ENCODE data around the gene SRP14. TPM values are rescaled to one million over a fixed set of nuclear protein-coding genes. Genes with fewer than 3 reads are reported as not detected.
"Not testable (repeated sequence)": the region's sequence is repeated elsewhere in the genome, so short reads cannot be mapped to it uniquely, and the experiment has no call there.

SRP14 gene
- polyA plus RNA-seq, 3 donors = 612 to 656 (median 613) TPM

- no peak for DNase-seq (ENCODE audit: low read depth in 3 of 3, low spot score in 2 of 3)
These were observed 6.7 kb downstream of the SRP14 start for GRCh38 chr15:40032125-40032839.

DNA sequence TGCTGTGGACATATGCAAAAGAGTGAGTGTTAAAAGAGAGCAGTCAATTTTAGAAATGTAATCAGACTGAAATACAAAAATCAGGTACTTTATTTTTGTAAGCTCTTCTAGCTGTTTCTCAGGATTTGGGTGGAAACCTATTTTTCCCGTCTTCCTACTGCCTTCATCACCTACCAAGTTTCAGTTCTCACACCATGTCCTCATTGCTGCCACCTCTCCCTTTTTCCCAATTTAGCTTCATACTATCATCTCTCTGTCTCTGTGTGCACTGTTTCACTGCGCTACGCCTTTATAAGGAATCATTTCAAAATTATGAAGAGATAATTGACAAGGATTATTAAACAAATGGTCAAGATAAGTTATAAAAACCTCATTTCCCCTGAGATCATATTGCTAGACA, 7.7 kb downstream of the SRP14 start:
- no peak for DNase-seq (ENCODE audit: low read depth in 3 of 3, low spot score in 2 of 3)

DNA sequence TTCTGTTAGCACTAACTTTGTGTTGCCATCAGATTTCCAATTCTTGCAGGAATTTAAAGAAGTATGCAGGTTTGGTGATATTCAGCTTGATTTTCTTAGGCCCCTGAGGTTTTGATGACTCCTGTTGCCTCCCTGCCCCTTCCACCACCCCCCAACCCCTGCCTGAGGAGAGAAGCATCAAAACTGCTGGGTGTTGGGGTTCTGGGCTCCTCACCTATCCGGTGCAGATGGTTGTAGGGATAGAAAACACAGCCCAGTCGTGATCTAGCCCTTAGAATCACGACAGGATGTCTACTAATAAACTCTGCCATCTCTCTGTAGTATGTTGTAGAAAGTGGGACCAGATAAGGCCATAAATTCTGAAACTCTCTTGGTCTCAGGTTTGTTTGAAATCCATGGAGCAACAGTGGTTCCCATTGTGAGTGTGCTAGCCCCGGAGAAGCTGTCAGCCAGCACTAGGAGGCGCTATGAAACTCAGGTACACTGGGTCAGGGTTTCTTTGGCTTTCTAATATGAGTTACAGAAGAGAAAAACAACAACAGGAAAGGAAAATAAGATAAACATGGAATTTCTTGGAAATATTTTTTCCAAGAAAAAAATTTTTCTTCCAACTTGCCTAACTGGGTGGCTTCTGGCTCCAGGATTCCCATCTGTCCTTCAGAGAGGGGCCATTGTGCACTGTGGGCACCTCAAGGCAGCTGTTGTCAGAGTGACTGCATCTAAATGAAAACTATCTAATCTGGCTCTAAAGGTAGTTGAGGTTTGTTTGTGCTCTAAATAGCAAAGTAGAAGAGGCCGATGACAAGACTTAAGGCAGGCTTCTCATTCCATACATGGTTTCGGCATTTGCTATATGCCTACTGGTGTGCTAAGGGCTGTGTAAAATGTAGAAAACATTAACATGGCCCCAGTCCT, 8.7 kb downstream of the SRP14 start:
- no peak for DNase-seq (ENCODE audit: low read depth in 3 of 3, low spot score in 2 of 3)

- DNase-seq (ENCODE audit: low read depth in 3 of 3, low spot score in 2 of 3) = no peak
These were observed 10.1 kb downstream of the SRP14 start for GRCh38 chr15:40028853-40029252.

GRCh38 chr15:40028193-40028592, 10.8 kb downstream of the SRP14 start:
- DNase-seq (ENCODE audit: low read depth in 3 of 3, low spot score in 2 of 3) = no peak

DNA sequence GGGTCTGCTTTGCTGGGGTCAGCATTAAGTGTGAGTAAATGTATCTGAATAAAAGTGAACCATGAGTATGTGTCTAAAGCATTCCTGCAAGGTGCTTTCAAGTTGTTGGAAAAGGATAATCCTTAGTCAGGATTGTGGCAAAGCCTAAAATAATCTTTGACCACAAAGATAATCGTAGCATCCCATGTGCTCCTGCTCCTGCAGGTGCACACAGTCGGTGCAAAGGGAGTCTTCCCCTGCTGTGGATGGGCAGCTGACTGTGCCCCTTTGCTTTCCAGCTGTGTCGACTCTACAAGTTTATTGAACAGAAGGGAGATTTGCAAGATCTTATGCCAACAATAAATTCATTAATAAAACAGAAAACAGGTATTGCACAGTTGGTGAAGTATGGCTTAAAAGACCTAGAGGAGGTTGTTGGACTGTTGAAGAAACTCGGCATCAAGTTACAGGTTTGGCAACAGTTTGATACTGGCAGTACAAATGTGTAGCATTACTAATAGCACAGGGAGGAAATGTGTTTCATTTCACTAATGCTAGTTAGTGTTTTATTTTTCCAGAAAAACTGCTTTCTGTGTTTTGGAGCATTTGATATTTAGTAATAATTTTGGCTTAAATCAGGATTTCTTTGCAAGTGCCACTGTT, 22.6 kb downstream of the SRP14 start:
- DNase-seq (ENCODE audit: low read depth in 3 of 3, low spot score in 2 of 3) = no peak

- no peak for DNase-seq (ENCODE audit: low read depth in 3 of 3, low spot score in 2 of 3)
These were observed 24.6 kb downstream of the SRP14 start for GRCh38 chr15:40014390-40014789.

DNA sequence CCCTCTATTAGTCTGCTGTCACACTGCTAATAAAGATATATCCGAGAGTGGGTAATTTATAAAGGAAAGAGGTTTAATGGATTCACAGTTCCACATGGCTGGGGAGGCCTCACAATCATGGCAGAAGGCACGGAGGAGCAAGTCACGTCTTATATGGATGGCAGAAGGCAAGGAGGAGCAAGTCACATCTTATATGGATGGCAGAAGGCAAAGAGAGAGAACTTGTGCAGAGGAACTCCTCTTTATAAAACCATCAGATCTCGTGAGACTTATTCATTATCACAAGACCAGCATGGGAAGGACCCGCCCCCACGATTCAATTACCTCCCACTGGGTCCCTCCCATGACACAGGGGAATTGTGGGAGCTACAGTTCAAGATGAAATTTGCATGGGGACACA, 25.6 kb downstream of the SRP14 start:
- not testable (repeated sequence) for DNase-seq (ENCODE audit: low read depth in 3 of 3, low spot score in 2 of 3)

DNA sequence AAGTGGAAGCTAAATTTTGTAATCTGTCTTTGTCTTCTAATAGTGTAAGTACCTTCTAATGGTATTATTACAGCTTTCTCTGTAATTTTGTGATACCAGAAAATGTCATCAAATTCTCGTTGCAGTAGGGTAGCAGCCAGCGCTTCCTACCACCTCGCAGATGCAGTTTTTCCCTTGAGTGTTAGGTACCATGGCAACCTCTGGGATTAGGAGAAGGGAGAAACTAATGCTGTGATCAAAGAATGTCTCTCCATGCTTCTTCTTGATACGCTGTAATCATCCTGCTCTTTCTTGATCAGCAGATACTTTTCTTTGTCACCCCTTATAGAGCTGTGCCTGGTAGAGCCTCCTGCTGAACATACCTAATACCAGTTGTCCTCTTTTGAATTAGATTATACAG, 27.7 kb downstream of the SRP14 start:
- DNase-seq (ENCODE audit: low read depth in 3 of 3, low spot score in 2 of 3) = no peak

- DNase-seq (ENCODE audit: low read depth in 3 of 3, low spot score in 2 of 3) = no peak
These were observed 28.3 kb downstream of the SRP14 start for GRCh38 chr15:40010686-40011085.

DNA sequence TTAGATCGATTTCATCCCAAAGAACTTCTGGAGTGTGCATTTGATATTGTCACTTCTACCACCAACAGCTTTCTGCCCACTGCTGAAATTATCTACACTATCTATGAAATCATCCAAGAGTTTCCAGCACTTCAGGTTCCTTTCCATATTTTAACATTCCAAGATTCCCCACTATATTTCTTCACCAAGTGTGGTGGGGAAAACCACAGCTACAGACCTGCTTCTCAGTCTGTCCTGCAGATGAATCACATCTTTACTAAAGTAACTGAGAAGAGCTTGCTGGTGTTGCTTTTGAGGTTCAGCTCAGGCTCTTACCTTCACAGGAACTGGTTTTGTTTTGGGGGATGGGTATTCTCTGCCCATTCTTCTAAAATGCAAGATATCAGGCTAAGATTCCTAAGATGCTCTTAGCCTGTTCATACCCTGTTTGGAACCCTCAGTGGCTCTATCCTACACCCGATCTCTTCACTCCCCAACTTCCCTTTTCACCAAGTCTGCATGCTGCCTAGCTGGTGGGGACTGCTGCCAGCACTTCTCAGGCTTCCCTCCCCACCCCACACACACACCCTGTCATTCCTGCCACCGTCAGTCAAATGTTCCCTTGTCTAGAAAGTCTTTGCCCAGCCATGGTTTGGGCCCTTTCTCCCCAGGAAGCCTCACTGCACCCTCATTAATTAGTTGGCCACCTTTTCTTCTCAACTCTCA, 30.8 kb downstream of the SRP14 start:
- no peak for DNase-seq (ENCODE audit: low read depth in 3 of 3, low spot score in 2 of 3)

DNA sequence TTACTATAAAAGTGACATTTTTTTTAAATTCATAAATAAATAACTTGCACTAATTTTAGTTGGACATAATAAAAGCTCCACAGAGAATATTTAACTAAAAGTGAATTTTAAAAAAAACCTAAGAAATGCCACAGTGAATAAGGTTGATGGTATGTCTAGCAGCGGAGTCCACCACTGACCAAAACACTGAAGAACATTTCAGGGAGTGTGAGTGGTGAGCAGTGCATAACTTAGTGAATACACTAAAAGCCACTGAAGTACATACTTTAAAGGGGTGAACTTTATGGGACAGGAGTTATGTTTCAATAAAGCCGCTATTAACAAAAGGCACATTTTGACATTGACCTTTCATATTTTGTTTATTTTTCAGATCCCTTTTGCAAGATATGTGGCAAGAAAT, 32.3 kb downstream of the SRP14 start:
- DNase-seq (ENCODE audit: low read depth in 3 of 3, low spot score in 2 of 3) = no peak

GRCh38 chr15:40006003-40006402, 33.0 kb downstream of the SRP14 start:
- no peak for DNase-seq (ENCODE audit: low read depth in 3 of 3, low spot score in 2 of 3)

DNA sequence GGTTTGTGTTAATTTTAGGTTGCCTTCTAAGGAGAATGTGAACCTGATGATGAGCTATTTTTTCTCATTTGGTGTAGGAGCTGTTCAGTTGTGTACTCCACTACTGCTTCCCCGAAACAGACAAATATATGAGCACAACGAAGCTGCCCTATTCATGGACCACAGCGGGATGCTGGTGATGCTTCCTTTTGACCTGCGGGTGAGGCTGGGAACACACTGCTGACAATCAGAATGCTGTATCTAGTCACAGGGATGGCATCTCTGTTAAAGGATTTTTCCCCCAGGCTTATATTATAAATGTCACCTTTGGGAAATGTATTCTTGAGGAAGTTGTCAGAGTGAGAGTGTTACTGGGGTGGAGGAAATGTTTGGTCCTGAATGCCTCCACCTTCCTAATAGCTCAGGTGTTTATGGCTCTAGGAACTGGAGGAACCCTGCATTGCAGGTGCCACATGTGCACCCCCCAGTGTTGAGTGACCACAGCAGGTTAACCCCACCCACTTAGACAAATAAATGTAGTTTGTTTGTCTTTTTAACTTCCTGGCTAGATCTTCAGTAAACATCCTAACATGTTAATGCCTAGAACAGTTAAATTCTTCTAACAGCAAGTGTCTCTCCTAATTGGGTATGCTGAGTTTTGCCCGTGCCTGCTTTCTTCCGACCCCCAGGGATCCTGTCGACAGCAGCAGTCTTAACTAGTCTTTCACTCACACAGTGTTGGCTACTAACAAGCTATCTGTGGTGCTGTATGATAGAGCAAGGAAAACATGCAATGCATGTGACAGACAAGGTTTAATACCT, 35.7 kb downstream of the SRP14 start:
- DNase-seq (ENCODE audit: low read depth in 3 of 3, low spot score in 2 of 3) = no peak

GRCh38 chr15:40002295-40002694, 36.7 kb downstream of the SRP14 start:
- no peak for DNase-seq (ENCODE audit: low read depth in 3 of 3, low spot score in 2 of 3)

DNA sequence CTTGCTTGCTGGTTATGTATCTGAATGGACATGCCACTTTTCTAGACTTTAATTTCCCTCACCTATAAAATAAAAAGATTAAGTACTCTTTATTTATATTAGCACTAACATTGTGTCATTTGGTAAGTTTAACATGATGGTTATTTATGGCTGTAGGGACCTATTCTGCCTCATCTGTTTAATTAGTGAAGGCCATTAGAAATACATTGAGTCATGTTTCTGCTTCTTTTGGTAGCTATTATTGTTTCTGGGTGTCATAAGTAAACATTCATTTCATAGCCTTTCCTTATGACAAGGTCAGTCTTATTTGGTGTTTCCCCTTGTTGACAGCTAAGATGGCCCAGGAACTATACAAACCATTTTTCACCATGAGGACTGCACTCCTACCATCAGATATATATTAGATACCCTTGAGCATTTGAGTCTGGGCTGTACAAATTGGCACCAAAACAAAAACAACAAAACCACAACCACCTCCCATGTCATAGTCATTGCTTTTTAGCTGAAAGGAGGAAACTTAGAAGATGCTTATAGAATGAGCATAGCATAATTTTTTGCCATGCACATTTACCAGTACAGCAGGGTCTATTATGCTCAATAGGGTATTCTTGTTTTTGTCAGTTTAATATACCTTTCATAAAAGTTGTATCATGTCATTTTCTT, 39.3 kb downstream of the SRP14 start:
- DNase-seq (ENCODE audit: low read depth in 3 of 3, low spot score in 2 of 3) = no peak

DNA sequence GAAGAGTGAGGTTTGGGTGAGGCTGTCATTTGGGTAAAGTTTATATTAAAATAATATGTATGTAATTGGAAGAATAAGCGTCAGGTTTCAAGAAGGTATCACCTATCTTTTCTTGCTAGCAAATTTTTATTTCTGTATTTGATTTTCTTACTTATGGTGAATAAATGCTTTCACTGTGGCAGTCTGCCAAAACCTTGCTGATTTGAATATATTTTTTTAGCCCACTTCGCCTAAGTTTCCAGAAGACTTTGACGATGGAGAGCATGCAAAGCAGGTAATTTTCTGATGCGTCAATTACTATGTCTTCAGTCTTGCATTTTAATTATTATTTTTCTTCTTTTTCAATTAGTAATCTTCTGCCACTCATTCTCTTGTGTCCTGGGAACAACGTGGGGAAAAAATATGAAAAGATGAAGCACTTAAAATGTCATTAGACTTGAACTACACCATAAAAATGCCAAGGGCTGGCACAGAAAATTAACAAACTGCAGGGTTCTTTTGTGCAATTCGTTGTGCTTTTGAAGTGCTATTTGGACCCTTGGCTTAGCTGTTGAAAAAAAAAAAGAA, 40.4 kb downstream of the SRP14 start:
- no peak for DNase-seq (ENCODE audit: low read depth in 3 of 3, low spot score in 2 of 3)

DNA sequence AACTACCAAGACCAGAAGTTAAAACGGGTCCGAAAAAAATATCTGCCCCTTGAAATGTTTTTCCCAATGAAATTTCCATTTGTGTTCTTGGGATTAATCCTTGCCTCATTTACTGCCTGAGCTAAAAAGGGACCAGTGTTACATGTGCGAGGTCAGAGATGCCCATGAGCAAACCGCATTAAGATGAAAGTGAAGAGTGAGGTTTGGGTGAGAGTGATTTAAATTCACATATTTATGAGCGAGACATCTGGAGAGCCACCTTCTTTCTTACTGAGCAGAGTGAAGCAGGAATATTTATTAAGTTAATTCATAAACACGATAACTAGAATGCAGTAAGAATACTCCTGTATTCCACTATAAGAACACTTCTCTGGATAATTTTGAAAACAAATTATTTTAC, 41.3 kb downstream of the SRP14 start:
- DNase-seq (ENCODE audit: low read depth in 3 of 3, low spot score in 2 of 3) = no peak

GRCh38 chr15:39997031-39997430, 42.0 kb downstream of the SRP14 start:
- DNase-seq (ENCODE audit: low read depth in 3 of 3, low spot score in 2 of 3) = no peak
